Measurements from ENCODE around the gene MAIP1.

Gene MAIP1

GRCh38 chr2:199988151-199988550, 32.8 kb downstream of the MAIP1 start:
- no peak for DNase-seq (ENCODE audit: low read depth in 1 of 2, low spot score in 1 of 2)

- no peak for DNase-seq (ENCODE audit: low read depth in 1 of 2, low spot score in 1 of 2)
Measured at GRCh38 chr2:199989822-199990221, 34.4 kb downstream of the MAIP1 start.

DNA sequence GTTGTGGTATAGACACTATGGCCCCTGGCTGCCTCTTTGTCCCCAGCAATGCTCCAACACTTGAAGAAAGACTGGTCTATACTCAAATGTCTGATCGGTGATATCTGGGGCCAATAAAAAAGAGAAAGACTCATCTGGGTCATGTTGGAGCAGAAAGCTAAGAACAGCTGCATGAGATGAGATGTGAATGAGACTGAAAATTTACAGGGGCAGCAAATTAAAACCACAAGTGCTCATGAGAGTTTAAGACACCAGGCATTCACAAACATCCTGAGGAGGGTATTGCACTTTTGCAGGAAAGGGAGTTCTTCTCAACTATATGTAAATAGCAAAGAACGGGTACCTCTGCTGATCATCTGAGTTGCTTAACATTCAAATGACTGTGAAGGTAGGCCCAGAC, 36.3 kb downstream of the MAIP1 start:
- DNase-seq (ENCODE audit: low read depth in 1 of 2, low spot score in 1 of 2), result no peak

- DNase-seq (ENCODE audit: low read depth in 1 of 2, low spot score in 1 of 2), result no peak
Measured at GRCh38 chr2:199992296-199992695, 36.9 kb downstream of the MAIP1 start.

DNA sequence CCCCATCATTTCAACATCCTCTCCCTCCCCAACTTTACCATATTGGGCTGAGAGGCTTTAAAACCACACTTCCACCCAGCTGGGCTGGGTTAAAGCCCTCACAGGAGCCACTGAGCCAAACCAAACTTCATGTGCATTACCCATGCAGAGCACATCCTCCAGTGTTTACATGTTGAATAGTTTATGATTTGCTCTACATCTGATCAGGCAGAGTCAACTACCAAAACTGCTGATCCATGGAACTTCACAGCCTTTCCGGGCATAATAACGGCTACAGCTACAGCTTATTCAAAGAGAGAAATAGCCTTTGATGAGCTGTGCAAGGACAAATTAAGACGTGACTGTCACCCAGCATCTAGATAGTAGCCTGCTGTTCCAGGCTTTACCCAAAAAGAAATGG, 39.0 kb downstream of the MAIP1 start:
- no peak for DNase-seq (ENCODE audit: low read depth in 1 of 2, low spot score in 1 of 2)

DNA sequence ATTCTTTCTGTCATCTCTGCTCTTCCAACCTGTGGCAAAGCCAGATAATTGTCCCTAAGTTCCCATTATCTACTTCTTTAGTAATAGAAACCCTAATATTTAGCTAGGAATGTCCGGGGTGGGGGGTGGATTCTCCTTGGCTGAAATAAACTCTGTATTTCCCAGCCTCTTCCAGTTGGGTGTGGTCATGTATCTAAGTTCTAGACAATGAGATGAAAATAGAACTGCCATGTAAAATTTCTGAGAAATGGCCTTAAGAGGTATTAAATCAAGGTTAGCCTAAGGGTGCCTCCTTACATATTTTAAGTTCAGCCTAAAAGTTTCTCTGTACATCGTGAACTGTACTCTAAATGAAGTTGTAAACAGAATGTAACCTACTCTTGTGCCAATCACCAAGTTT, 39.5 kb downstream of the MAIP1 start:
- DNase-seq (ENCODE audit: low read depth in 1 of 2, low spot score in 1 of 2), result no peak

DNA sequence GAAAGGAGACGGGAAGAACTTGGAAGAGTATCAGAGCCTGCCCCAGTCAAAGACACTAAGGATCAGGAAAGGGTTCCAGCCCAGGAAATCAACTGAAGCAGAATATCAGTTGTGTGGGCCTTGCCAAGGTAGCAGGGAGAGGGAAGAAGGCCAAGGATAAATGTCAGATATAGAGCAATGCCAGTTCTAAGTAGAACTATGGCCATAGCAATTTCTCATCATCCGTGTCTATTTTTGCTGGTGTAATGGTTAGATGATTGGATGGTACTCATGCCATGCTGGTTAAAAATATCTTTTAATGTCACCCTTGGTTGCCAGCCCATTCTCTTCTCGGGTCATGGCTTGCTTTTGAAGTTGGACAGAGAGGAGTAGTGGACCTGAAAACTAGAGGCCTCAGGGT, 41.9 kb downstream of the MAIP1 start:
- no peak for DNase-seq (ENCODE audit: low read depth in 1 of 2, low spot score in 1 of 2)

DNA sequence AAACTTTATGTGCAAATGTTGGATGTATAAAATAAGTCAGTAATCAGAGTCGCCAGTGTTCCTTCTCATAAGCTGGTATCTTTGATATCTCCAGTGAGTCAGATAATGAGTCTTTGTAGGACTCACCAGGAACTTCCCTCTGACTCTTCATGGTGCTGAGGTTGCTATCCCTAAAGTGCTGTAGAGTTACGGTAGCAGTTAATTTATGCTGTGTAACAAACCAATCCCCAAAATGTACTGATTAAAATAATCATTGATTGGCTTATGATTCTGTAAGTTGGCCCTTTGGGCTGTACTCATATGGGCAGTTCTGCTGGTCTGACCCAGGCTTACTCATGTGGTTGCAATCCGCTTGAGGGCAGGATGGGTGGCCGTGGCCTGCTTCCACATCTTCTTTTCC, 43.8 kb downstream of the MAIP1 start:
- DNase-seq (ENCODE audit: low read depth in 1 of 2, low spot score in 1 of 2), result no peak

DNA sequence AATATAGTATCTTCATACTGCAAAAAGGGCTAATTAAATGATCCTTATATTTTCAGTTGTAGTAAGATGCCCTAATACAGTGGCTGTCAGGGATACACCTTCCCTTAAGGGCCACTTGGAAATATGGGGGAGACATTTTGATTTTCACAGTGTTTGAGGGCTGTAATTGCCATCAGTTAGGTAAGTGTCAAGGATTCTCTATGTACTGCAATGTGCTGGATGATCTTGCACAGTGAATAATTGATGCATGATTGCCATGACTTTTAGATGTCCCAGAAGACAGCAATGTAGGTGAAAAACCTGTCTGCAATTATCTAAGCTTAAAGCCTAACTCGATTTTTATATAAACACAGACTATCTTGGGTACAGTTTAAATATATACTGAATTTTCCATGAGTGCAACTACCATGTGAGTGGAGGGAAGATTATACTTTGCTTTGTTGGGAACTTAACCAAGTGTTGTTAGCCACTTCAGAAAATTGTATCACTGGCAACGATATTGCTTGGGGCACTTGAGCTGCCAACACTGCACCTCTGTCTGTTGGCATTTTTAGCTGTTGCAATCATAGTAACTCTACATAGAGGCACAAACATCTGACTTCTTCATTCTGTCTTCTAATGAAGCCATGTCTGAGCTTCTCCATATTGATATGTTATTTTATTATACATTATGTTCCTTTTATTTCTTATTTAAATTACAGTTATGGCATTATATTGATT, 45.2 kb downstream of the MAIP1 start:
- DNase-seq (ENCODE audit: low read depth in 1 of 2, low spot score in 1 of 2), result no peak

GRCh38 chr2:200003444-200003843, 48.1 kb downstream of the MAIP1 start:
- DNase-seq (ENCODE audit: low read depth in 1 of 2, low spot score in 1 of 2), result no peak

GRCh38 chr2:200005675-200006074, 50.3 kb downstream of the MAIP1 start:
- no peak for DNase-seq (ENCODE audit: low read depth in 1 of 2, low spot score in 1 of 2)

DNA sequence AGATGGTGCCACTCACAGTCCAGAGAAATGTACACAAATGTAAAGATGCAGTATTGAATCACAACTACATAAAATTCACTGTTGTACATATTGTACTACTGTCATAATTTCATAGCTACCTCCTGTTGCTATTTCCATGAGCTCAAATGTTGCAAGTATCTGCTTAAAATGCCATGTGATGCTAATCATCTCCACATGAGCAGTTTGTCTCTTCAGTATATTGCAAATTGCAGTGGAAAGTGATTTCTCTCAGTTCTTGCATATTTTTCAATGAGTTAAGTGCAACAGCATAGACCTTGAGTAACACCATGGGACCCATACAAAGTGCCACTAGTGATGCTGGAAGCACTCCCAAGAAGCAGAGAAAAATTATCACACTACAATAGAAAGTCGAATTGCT, 51.9 kb downstream of the MAIP1 start:
- no peak for DNase-seq (ENCODE audit: low read depth in 1 of 2, low spot score in 1 of 2)

GRCh38 chr2:200012401-200012800, 57.0 kb downstream of the MAIP1 start:
- no peak for DNase-seq (ENCODE audit: low read depth in 1 of 2, low spot score in 1 of 2)

Measured in activated CD4-positive, alpha-beta T cell treated with anti-CD3 and anti-CD28 coated beads, Interleukin-2, amount 50 U/mL, for 24 hours (primary cell).